ENCODE results near the gene OR2T3. TPM values are rescaled to one million over a fixed set of nuclear protein-coding genes. Genes with fewer than 3 reads are reported as not detected.
"Not testable (repeated sequence)": the region's sequence is repeated elsewhere in the genome, so short reads cannot be mapped to it uniquely, and the experiment has no call there.

The OR2T3 gene
- not detected in 2 replicates for total RNA-seq
- not detected in 2 replicates for polyA plus RNA-seq

- not testable (repeated sequence) for H3K27me3 ChIP-seq; H3K27ac ChIP-seq; H3K9me3 ChIP-seq (ENCODE audit: low read depth); H3K79me2 ChIP-seq; H3K4me3 ChIP-seq; H3K4me2 ChIP-seq; H3K36me3 ChIP-seq (replicated peaks; ENCODE audit: insufficient read depth, low read depth); H3K4me1 ChIP-seq (ENCODE audit: insufficient read depth); H2AFZ ChIP-seq; H3K9me2 ChIP-seq (replicated peaks; ENCODE audit: insufficient read depth); H4K20me1 ChIP-seq (ENCODE audit: insufficient read depth, poor library complexity, severe bottlenecking); DNase-seq (ENCODE audit: low spot score)
- WGBS (ENCODE audit: low lambda C conversion rate, missing lambda C conversion rate): 61% methylated on average over 2 of the region's 2 CpGs
Measured at GRCh38 chr1:248473051-248473450, at the start of gene OR2T3. OR2T3 (plus strand) TSS chr1:248473351; CDS start chr1:248473351, 0 bp downstream.

- not testable (repeated sequence) for H3K9me2 ChIP-seq (replicated peaks; ENCODE audit: insufficient read depth); H4K20me1 ChIP-seq (ENCODE audit: insufficient read depth, poor library complexity, severe bottlenecking); H3K4me1 ChIP-seq (ENCODE audit: insufficient read depth); H3K27me3 ChIP-seq; H3K9me3 ChIP-seq (ENCODE audit: low read depth); H3K79me2 ChIP-seq; DNase-seq (ENCODE audit: low spot score); H3K4me2 ChIP-seq; H3K27ac ChIP-seq; H2AFZ ChIP-seq; H3K4me3 ChIP-seq; H3K36me3 ChIP-seq (replicated peaks; ENCODE audit: insufficient read depth, low read depth)
- WGBS (ENCODE audit: low lambda C conversion rate, missing lambda C conversion rate): 66% methylated on average over 3 of the region's 3 CpGs
Measured at GRCh38 chr1:248427526-248428191, 45.5 kb upstream of the OR2T3 start.

- not testable (repeated sequence) for H3K27ac ChIP-seq; H3K9me3 ChIP-seq (ENCODE audit: low read depth); H3K4me1 ChIP-seq (ENCODE audit: insufficient read depth); H3K4me2 ChIP-seq; H2AFZ ChIP-seq; H3K36me3 ChIP-seq (replicated peaks; ENCODE audit: insufficient read depth, low read depth); H3K4me3 ChIP-seq; DNase-seq (ENCODE audit: low spot score); H4K20me1 ChIP-seq (ENCODE audit: insufficient read depth, poor library complexity, severe bottlenecking); H3K27me3 ChIP-seq; H3K79me2 ChIP-seq; H3K9me2 ChIP-seq (replicated peaks; ENCODE audit: insufficient read depth)
- 73% methylated on average over 3 of the region's 3 CpGs for WGBS (ENCODE audit: low lambda C conversion rate, missing lambda C conversion rate)
Measured at GRCh38 chr1:248428192-248428533, 45.0 kb upstream of the OR2T3 start.

- H3K27ac ChIP-seq; H2AFZ ChIP-seq; H4K20me1 ChIP-seq (ENCODE audit: insufficient read depth, poor library complexity, severe bottlenecking); H3K4me1 ChIP-seq (ENCODE audit: insufficient read depth); H3K36me3 ChIP-seq (replicated peaks; ENCODE audit: insufficient read depth, low read depth); H3K4me3 ChIP-seq; H3K79me2 ChIP-seq; DNase-seq (ENCODE audit: low spot score); H3K4me2 ChIP-seq; H3K9me2 ChIP-seq (replicated peaks; ENCODE audit: insufficient read depth); H3K9me3 ChIP-seq (ENCODE audit: low read depth); H3K27me3 ChIP-seq: not testable (repeated sequence)
- WGBS (ENCODE audit: low lambda C conversion rate, missing lambda C conversion rate): 52% methylated on average over 11 of the region's 11 CpGs
Measured at GRCh38 chr1:248431683-248432082, 41.5 kb upstream of the OR2T3 start.

- H3K27me3 ChIP-seq; H3K27ac ChIP-seq; H4K20me1 ChIP-seq (ENCODE audit: insufficient read depth, poor library complexity, severe bottlenecking); H3K4me1 ChIP-seq (ENCODE audit: insufficient read depth); H3K79me2 ChIP-seq; H3K4me2 ChIP-seq; H3K4me3 ChIP-seq; H3K9me3 ChIP-seq (ENCODE audit: low read depth); H3K9me2 ChIP-seq (replicated peaks; ENCODE audit: insufficient read depth); H3K36me3 ChIP-seq (replicated peaks; ENCODE audit: insufficient read depth, low read depth); H2AFZ ChIP-seq; DNase-seq (ENCODE audit: low spot score): not testable (repeated sequence)
- 48% methylated on average over 4 of the region's 4 CpGs for WGBS (ENCODE audit: low lambda C conversion rate, missing lambda C conversion rate)
Measured at GRCh38 chr1:248432201-248432600, 41.0 kb upstream of the OR2T3 start.

GRCh38 chr1:248433811-248434415 lies 39.2 kb upstream of the OR2T3 start:
- H3K79me2 ChIP-seq; H3K9me3 ChIP-seq (ENCODE audit: low read depth); H3K4me1 ChIP-seq (ENCODE audit: insufficient read depth); H3K27me3 ChIP-seq; H4K20me1 ChIP-seq (ENCODE audit: insufficient read depth, poor library complexity, severe bottlenecking); H3K36me3 ChIP-seq (replicated peaks; ENCODE audit: insufficient read depth, low read depth); H2AFZ ChIP-seq; H3K4me3 ChIP-seq; DNase-seq (ENCODE audit: low spot score); H3K9me2 ChIP-seq (replicated peaks; ENCODE audit: insufficient read depth); H3K27ac ChIP-seq; H3K4me2 ChIP-seq: not testable (repeated sequence)
- WGBS (ENCODE audit: low lambda C conversion rate, missing lambda C conversion rate): 92% methylated on average over 35 of the region's 38 CpGs

- WGBS (ENCODE audit: low lambda C conversion rate, missing lambda C conversion rate): 77% methylated on average over 6 of the region's 6 CpGs
- not testable (repeated sequence) for H3K27me3 ChIP-seq, H3K4me3 ChIP-seq
Measured at GRCh38 chr1:248434913-248435312, 38.2 kb upstream of the OR2T3 start.

GRCh38 chr1:248436303-248436702 lies 36.8 kb upstream of the OR2T3 start:
- not testable (repeated sequence) for H3K9me3 ChIP-seq (ENCODE audit: low read depth)

More at GRCh38 chr1:248434913-248435312, 38.2 kb upstream of the OR2T3 start:
- not testable (repeated sequence) for H3K79me2 ChIP-seq; H3K4me2 ChIP-seq; H3K9me2 ChIP-seq (replicated peaks; ENCODE audit: insufficient read depth); H3K36me3 ChIP-seq (replicated peaks; ENCODE audit: insufficient read depth, low read depth); DNase-seq (ENCODE audit: low spot score); H3K9me3 ChIP-seq (ENCODE audit: low read depth); H3K27ac ChIP-seq; H3K4me1 ChIP-seq (ENCODE audit: insufficient read depth); H2AFZ ChIP-seq; H4K20me1 ChIP-seq (ENCODE audit: insufficient read depth, poor library complexity, severe bottlenecking)

GRCh38 chr1:248438668-248439067 lies 34.5 kb upstream of the OR2T3 start:
- not testable (repeated sequence) for H3K27me3 ChIP-seq; H3K36me3 ChIP-seq (replicated peaks; ENCODE audit: insufficient read depth, low read depth); H3K9me3 ChIP-seq (ENCODE audit: low read depth); H4K20me1 ChIP-seq (ENCODE audit: insufficient read depth, poor library complexity, severe bottlenecking); H3K27ac ChIP-seq; H2AFZ ChIP-seq; H3K4me3 ChIP-seq; H3K9me2 ChIP-seq (replicated peaks; ENCODE audit: insufficient read depth); H3K79me2 ChIP-seq; H3K4me1 ChIP-seq (ENCODE audit: insufficient read depth); H3K4me2 ChIP-seq; DNase-seq (ENCODE audit: low spot score)
- WGBS (ENCODE audit: low lambda C conversion rate, missing lambda C conversion rate): 10% methylated on average over 1 of the region's 1 CpG

More at GRCh38 chr1:248436303-248436702, 36.8 kb upstream of the OR2T3 start:
- not testable (repeated sequence) for H3K79me2 ChIP-seq; H2AFZ ChIP-seq; H3K4me2 ChIP-seq; H3K9me2 ChIP-seq (replicated peaks; ENCODE audit: insufficient read depth); H3K4me3 ChIP-seq; H3K27me3 ChIP-seq; H4K20me1 ChIP-seq (ENCODE audit: insufficient read depth, poor library complexity, severe bottlenecking); DNase-seq (ENCODE audit: low spot score); H3K27ac ChIP-seq; H3K36me3 ChIP-seq (replicated peaks; ENCODE audit: insufficient read depth, low read depth); H3K4me1 ChIP-seq (ENCODE audit: insufficient read depth)
- 48% methylated on average over 3 of the region's 3 CpGs for WGBS (ENCODE audit: low lambda C conversion rate, missing lambda C conversion rate)
